GM12874 (cell line): Measurements from ENCODE around the gene IL17REL.

ENCODE experiments used
- TF ChIP-seq, protein P1 (sequence below): IDR thresholded peaks from 2 replicates; pipeline ENCODE4 v1.5.1; 2011; ENCODE audit warnings: low read depth, mild to moderate bottlenecking, control low read depth, low read length, moderate library complexity; ENCODE audit not compliant: insufficient read depth

Gene IL17REL

DNA sequence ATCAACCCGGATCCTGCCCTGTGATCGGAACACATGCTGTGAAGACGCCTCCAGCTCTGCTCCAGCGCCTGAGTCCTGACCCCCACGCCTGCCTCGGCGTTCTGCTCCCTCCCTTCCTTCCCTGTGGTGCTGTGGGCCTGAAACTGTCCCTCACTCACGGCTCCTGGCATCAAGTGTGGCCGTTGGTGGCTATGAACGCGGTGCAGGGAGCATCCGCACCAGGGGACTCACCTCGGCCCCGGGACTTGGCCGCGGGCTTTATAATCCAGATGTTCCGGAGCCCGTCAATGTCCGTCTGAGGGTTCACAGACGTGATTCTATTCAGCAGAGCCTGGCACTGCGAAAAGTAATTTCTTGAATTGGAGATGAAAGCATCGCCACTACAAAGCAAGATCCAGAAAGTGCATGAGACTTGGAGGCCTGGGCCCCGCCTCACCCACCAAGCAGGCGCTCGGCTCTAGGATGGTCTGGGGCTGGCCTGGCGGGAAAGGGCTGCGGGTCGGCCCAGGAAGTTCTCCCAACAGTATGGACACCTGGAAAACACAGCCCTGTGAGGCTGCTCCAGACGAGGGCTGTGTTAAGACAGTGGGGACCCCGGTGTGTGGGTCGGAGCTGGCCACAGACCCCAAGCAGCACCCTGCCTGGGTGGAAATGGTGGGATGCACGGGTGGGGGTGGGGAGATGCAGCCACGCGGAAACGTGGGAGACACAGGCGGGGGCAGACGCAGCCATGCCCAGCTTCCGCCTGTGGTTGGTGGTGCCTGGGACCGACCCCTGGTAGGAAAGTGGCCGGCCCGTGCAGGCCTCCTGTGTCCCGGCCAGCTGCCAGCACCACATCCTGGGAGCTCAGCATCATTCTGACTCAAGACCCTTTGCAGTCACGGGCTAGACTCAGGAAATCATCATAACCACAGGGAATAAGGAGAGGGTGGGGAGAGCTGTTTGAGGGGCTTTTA lies 21.8 kb upstream of the IL17REL start:
- TF ChIP-seq, protein P1, sequence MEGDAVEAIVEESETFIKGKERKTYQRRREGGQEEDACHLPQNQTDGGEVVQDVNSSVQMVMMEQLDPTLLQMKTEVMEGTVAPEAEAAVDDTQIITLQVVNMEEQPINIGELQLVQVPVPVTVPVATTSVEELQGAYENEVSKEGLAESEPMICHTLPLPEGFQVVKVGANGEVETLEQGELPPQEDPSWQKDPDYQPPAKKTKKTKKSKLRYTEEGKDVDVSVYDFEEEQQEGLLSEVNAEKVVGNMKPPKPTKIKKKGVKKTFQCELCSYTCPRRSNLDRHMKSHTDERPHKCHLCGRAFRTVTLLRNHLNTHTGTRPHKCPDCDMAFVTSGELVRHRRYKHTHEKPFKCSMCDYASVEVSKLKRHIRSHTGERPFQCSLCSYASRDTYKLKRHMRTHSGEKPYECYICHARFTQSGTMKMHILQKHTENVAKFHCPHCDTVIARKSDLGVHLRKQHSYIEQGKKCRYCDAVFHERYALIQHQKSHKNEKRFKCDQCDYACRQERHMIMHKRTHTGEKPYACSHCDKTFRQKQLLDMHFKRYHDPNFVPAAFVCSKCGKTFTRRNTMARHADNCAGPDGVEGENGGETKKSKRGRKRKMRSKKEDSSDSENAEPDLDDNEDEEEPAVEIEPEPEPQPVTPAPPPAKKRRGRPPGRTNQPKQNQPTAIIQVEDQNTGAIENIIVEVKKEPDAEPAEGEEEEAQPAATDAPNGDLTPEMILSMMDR, result no peak

DNA sequence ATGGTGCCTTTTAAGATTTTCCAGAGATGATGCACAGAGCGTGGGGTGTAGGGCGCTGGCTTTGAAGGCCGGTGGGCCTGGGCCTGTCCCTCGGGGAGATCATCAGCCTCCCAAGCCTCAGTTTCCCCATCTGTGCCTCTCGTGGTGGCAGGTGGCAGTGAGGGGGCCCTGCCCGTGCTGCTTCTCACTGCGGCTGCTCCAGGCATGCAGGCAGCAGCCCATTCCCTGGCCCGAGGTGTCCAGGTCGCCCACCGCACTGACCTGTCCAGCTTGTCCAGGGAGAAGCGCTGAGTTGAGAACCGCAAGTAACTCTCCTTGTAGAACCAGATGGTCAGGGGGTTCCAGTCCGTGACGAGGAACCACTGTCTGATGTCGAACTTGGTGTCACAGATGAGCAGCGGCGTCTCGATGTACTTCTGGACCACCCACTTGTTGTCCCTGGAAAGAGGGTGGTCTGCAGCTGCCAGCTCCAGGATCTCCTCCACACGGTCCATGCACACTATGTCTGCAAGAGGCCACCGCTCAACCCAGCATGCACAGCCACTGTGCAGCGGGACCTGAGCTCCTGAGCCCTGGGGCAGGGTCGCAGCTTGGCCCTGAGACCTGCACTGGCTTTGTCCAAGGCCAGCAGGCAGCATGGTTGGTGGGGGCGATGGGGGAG lies 20.5 kb upstream of the IL17REL start:
- TF ChIP-seq, protein P1, result no peak

DNA sequence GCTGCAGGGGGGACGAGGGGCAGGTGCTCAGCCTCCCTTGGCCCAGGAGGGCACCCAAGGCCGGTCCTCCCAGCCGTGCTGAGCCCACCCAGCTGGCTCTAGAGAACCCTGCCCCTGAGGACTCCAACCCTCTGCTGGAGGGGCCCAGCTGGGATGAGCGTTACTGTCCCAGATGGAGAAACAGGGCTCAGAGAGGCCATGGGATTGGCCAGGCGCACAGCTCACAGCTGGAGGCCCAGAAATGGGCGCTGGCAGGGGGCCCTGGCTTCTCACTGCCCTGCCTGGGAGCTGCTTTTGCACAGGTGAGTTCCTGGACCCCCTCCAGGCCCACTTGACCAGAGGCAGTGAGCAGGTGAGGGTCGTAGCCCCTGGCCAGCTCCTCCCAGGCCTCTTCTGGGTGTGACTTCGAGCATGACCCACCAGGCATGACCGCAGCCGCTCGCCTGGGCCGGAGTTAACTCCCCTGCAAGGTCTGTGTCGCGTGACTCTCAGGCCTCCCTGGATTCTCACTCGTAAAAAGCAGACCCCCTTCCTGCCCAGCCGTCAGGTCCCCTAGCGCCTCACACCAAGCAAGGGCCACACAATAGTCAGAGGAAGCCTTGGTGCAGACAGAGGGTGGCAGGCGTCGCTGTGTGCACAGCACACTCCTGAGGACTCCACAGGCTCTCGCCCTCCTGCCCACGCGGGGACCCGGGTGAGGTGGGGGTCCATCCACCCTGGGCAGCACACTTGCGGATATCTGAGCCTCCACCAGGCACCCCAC lies 19.7 kb upstream of the IL17REL start:
- TF ChIP-seq, protein P1, result no peak

DNA sequence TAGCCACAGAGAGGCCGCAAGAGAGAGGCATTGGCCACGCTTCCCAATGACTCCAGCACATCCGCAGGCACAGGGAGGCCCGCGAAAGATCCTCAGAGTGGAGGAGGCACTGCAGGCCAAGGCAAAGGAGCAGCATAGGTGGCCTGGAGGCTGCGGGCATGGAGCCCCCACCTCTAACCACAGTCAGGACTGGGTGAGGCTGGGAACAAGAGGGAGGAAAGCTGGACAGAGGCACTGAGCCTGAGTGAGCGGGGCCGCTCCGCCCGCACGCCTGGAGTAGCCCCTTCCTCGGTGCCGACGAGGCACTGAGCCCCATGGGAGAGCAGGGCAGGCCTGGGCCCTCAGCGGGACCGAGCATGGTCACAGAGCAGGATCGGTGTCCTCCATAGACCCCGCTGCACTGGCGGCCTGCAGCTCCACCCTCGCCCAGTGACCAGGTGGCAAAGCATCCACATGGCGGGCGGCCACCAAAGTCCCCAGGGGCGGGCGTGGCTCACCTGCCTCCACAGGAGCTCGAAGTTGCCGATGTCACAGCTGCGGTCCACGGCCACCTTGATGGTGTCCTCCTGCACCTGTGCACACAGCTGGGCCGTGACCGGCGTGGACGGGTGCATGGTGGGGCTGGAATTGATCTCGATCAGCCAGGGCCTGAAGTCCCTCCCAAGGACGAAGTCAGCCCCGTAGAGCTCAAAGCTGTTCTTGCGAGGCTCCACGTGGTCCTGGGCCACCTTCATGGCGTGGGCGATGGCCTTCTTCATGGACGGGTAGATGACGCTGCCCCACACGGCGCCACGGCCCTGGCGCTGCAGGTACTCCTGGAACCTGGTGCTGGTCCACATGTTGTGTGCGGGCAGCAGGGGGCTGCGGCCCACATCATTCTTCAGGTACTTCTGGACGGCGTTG lies 18.9 kb upstream of the IL17REL start:
- TF ChIP-seq, protein P1, result no peak

DNA sequence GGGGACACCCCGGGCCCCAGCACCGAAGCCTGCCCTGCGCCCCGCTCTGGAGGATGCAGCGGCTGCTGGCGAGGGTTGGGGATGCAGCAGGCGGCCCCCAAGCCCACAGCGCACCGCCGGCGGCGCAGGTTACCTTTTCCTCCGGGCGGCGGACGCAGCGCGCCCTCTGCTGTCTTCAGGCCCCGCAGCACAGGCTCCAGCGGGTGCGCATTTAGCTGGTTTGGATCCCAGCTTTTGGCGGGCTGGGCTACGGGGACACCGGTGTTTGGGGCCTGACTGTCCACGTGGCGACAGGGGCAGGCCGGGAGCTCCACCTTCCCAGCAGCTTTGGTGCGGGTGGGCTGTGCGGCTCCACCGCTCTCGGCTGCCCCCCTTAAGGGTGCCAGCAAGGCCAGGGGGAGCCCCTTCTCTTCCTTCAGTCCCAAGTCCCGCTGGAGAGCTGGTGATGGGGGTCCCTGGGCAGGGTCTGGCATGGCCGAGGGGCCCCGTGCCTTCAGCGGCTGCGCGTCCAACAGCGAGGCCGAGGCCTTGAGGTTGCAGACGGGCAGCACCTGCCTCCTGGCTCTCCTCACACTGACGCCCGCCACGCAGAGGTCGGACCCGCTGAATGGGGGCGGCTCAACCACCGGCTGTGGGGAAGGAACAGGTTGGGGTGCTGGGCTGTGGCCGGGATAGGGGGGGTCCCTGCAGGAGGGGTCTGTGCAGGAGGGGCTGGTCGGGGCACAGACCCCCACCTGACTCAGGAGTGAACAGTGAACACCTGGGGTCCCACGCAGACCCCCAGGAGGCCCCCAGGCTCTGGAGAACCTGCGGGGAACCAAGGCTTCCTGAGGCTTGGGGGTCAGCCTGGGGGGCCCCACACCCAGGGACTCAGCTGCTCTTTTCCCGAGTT lies 18.0 kb upstream of the IL17REL start:
- TF ChIP-seq, protein P1, result peak; percentile 95

DNA sequence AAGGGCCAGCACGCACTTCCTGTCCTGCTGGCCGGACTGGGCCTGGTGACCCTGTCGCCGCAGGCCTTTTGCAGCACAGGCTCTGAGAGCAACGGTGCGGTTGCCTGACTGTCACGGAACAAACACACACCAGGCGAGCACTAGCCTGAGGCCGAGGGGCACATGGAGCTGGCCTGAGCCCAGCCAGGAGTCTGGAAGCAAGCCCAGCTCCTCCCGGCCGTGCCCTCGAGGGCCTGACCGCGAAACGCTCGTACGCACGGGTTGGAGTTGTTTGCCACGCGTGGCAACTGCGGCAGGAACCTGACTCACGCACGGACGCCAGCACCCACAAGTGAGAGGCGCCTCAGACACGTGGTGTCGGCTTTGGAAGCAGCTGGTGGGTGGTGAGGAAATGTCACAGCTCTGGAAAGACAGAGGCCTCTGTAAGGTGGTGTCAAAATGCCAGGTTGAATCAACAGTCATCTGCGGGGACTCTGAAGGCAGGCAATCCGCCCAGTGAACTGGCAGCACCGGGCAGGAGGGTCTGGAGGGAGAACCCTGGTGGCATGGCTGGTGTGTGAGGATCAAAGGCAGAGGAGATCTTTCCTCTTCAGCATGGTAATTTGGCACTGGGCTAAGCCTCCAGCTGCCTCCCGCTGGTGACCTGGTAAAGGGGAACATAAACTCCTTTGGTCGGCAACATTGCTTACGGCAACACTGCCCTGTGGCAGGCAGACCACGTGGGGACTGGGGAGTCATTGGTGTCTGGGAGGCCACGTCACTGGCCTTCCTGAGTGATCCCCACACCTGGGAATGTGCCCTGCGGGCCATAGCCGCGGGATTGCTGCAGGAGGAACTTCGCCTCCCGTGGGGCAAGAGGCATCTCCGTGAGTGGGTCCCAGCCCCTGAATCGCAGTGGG lies 15.3 kb upstream of the IL17REL start:
- TF ChIP-seq, protein P1, result no peak
